Nephron progenitor cell (in vitro differentiated cells): ENCODE measurements around the gene SLC2A13.

Experiments
- DNase-seq: peaks from one replicate; pipeline ENCODE4 v3.0.0; 2021
- H3K27ac Mint-ChIP-seq: 2 replicates; pipeline ENCODE4 v1.8.0; 2021; ENCODE audit warnings: mild to moderate bottlenecking, moderate library complexity, mixed read lengths
- H3K27me3 Mint-ChIP-seq: 2 replicates; pipeline ENCODE4 v1.8.0; 2021; ENCODE audit warnings: mild to moderate bottlenecking, low read depth, mixed read lengths; ENCODE audit not compliant: poor library complexity
- H3K36me3 Mint-ChIP-seq: 2 replicates; pipeline ENCODE4 v1.8.0; 2021; ENCODE audit warnings: low read depth, mixed read lengths
- H3K4me1 Mint-ChIP-seq: 2 replicates; pipeline ENCODE4 v1.8.0; 2021; ENCODE audit warnings: mixed read lengths
- H3K4me3 Mint-ChIP-seq: 2 replicates; pipeline ENCODE4 v1.8.0; 2021; ENCODE audit warnings: mild to moderate bottlenecking, moderate library complexity, mixed read lengths
- H3K9me3 Mint-ChIP-seq: 2 replicates; pipeline ENCODE4 v1.8.0; 2021; ENCODE audit warnings: mild to moderate bottlenecking, moderate library complexity, mixed read lengths
- CTCF ChIP-seq: fragments of 200-600 bp; sonication (generic); IDR thresholded peaks from 2 replicates; pipeline ENCODE4 v1.5.0; 2021; ENCODE audit warnings: antibody characterized with exemption

Gene SLC2A13

GRCh38 chr12:40146800-40147797 lies 41.2 kb upstream of the SLC2A13 start:
- no peaks in the 10 kb centered on the region for H3K4me1 Mint-ChIP-seq
- DNase-seq: peak; percentile 3
- no peaks in the 10 kb centered on the region for H3K36me3 Mint-ChIP-seq
- peaks cover 2% of the 10 kb centered on the region for H3K27me3 Mint-ChIP-seq
- H3K4me3 Mint-ChIP-seq: no peak overlapping the region
- no peaks in the 10 kb centered on the region for H3K9me3 Mint-ChIP-seq
- TF ChIP-seq CTCF: no peak
- no peak overlapping the region for H3K27ac Mint-ChIP-seq

GRCh38 chr12:40145896-40146295 lies 40.0 kb upstream of the SLC2A13 start:
- H3K9me3 Mint-ChIP-seq: no peaks in the 10 kb centered on the region
- H3K36me3 Mint-ChIP-seq: no peaks in the 10 kb centered on the region
- peaks cover 2% of the 10 kb centered on the region for H3K27me3 Mint-ChIP-seq
- no peak overlapping the region for H3K4me3 Mint-ChIP-seq
- H3K27ac Mint-ChIP-seq: no peak overlapping the region
- no peaks in the 10 kb centered on the region for H3K4me1 Mint-ChIP-seq
- TF ChIP-seq CTCF: no peak
- DNase-seq: no peak

GRCh38 chr12:40144023-40144422 lies 38.1 kb upstream of the SLC2A13 start:
- no peak overlapping the region for H3K27ac Mint-ChIP-seq
- H3K36me3 Mint-ChIP-seq: no peaks in the 10 kb centered on the region
- no peaks in the 10 kb centered on the region for H3K9me3 Mint-ChIP-seq
- TF ChIP-seq CTCF: no peak
- DNase-seq: no peak
- H3K4me3 Mint-ChIP-seq: no peak overlapping the region
- H3K4me1 Mint-ChIP-seq: no peaks in the 10 kb centered on the region
- peaks cover 2% of the 10 kb centered on the region for H3K27me3 Mint-ChIP-seq

GRCh38 chr12:40142001-40142744 lies 36.3 kb upstream of the SLC2A13 start:
- H3K4me3 Mint-ChIP-seq: no peak overlapping the region
- no peaks in the 10 kb centered on the region for H3K36me3 Mint-ChIP-seq
- TF ChIP-seq CTCF: no peak

GRCh38 chr12:40138526-40138925 lies 32.6 kb upstream of the SLC2A13 start:
- H3K27me3 Mint-ChIP-seq: peaks cover 4% of the 10 kb centered on the region
- H3K36me3 Mint-ChIP-seq: no peaks in the 10 kb centered on the region
- H3K4me1 Mint-ChIP-seq: no peaks in the 10 kb centered on the region

More at GRCh38 chr12:40142001-40142744, 36.3 kb upstream of the SLC2A13 start:
- H3K27ac Mint-ChIP-seq: no peak overlapping the region
- no peak for DNase-seq
- H3K27me3 Mint-ChIP-seq: peaks cover 6% of the 10 kb centered on the region
- no peaks in the 10 kb centered on the region for H3K4me1 Mint-ChIP-seq
- no peaks in the 10 kb centered on the region for H3K9me3 Mint-ChIP-seq

More at GRCh38 chr12:40138526-40138925, 32.6 kb upstream of the SLC2A13 start:
- TF ChIP-seq CTCF: no peak
- DNase-seq: no peak
- Mint-ChIP-seq H3K9me3 (no peaks in the 10 kb centered on the region), H3K27ac (no peak overlapping the region), H3K4me3 (no peak overlapping the region)
